ENCODE results near the gene FUS. TPM values are rescaled to one million over a fixed set of nuclear protein-coding genes. Genes with fewer than 3 reads are reported as not detected.

The FUS gene
- total RNA-seq, 1 experiment from 2014 or later, result 1,264 TPM

GRCh38 chr16:31187808-31188189, 7.9 kb downstream of the FUS start:
- H3K27me3 ChIP-seq (replicated peaks; ENCODE audit: insufficient read depth, low read depth, low read length, poor library complexity), result no peaks in the 10 kb centered on the region
- no peaks in the 10 kb centered on the region for H3K9me3 ChIP-seq (ENCODE audit: low read depth, low read length, poor library complexity, severe bottlenecking)
- no TSS peak for BruUV-seq (replicated peaks)
- peaks cover 15% of the 10 kb centered on the region for H3K4me1 ChIP-seq (ENCODE audit: insufficient read depth, low read length, poor library complexity, severe bottlenecking)
- peaks cover 100% of the 10 kb centered on the region for H3K36me3 ChIP-seq (ENCODE audit: insufficient read depth, low read length, poor library complexity, severe bottlenecking)
- no peak overlapping the region for H3K4me3 ChIP-seq (ENCODE audit: low read depth, low read length, poor library complexity, severe bottlenecking)
- POLR2A ChIA-PET (ENCODE audit: low non-redundant PET), result interaction anchor here (0.7 kb wide), 1 partner anchor 281 kb away, joined by 3 read pairs; no protein-coding TSS in a partner anchor
- no peak overlapping the region for H3K27ac ChIP-seq (ENCODE audit: low read depth, low read length, poor library complexity, severe bottlenecking)
- intact Hi-C loops (cut with micrococcal nuclease; ENCODE audit: unreplicated experiment), result no loop called here
- CTCF ChIA-PET, result no interaction called here
- TF ChIP-seq EZH2 (IDR thresholded peaks at IDR 0.05; ENCODE audit: borderline replicate concordance, low read depth, low read length, poor library complexity, severe bottlenecking) (no peak), CTCF (conservative IDR thresholded peaks at IDR 0.05; ENCODE audit: low read depth, low read length) (no peak)
- no peak for DNase-seq (ENCODE audit: low spot score)

- no peak for DNase-seq (ENCODE audit: low spot score)
- peaks cover 11% of the 10 kb centered on the region for H3K4me1 ChIP-seq (ENCODE audit: insufficient read depth, low read length, poor library complexity, severe bottlenecking)
- intact Hi-C loops (cut with micrococcal nuclease; ENCODE audit: unreplicated experiment), result no loop called here
- CTCF ChIA-PET, result no interaction called here
- no peak overlapping the region for H3K27ac ChIP-seq (ENCODE audit: low read depth, low read length, poor library complexity, severe bottlenecking)
- peaks cover 100% of the 10 kb centered on the region for H3K36me3 ChIP-seq (ENCODE audit: insufficient read depth, low read length, poor library complexity, severe bottlenecking)
- H3K27me3 ChIP-seq (replicated peaks; ENCODE audit: insufficient read depth, low read depth, low read length, poor library complexity), result no peaks in the 10 kb centered on the region
- POLR2A ChIA-PET (ENCODE audit: low non-redundant PET), result interaction anchor here (0.6 kb wide), 1 partner anchor 265 kb away, joined by 4 read pairs; no protein-coding TSS in a partner anchor
- H3K9me3 ChIP-seq (ENCODE audit: low read depth, low read length, poor library complexity, severe bottlenecking), result no peaks in the 10 kb centered on the region
- no TSS peak for BruUV-seq (replicated peaks)
- H3K4me3 ChIP-seq (ENCODE audit: low read depth, low read length, poor library complexity, severe bottlenecking), result no peak overlapping the region
- TF ChIP-seq CTCF (conservative IDR thresholded peaks at IDR 0.05; ENCODE audit: low read depth, low read length) (no peak), EZH2 (IDR thresholded peaks at IDR 0.05; ENCODE audit: borderline replicate concordance, low read depth, low read length, poor library complexity, severe bottlenecking) (no peak)
These were observed 8.8 kb downstream of the FUS start for GRCh38 chr16:31188450-31189411.

GRCh38 chr16:31189412-31189778, 9.5 kb downstream of the FUS start:
- Histone ChIP-seq H3K4me1 (ENCODE audit: insufficient read depth, low read length, poor library complexity, severe bottlenecking) (peaks cover 9% of the 10 kb centered on the region), H3K27ac (ENCODE audit: low read depth, low read length, poor library complexity, severe bottlenecking) (no peak overlapping the region), H3K36me3 (ENCODE audit: insufficient read depth, low read length, poor library complexity, severe bottlenecking) (peaks cover 100% of the 10 kb centered on the region), H3K27me3 (replicated peaks; ENCODE audit: insufficient read depth, low read depth, low read length, poor library complexity) (no peaks in the 10 kb centered on the region), H3K9me3 (ENCODE audit: low read depth, low read length, poor library complexity, severe bottlenecking) (no peaks in the 10 kb centered on the region), H3K4me3 (ENCODE audit: low read depth, low read length, poor library complexity, severe bottlenecking) (no peak overlapping the region)
- intact Hi-C loops (cut with micrococcal nuclease; ENCODE audit: unreplicated experiment), result no loop called here
- CTCF ChIA-PET, result no interaction called here
- TF ChIP-seq CTCF (conservative IDR thresholded peaks at IDR 0.05; ENCODE audit: low read depth, low read length), result no peak
- TF ChIP-seq EZH2 (IDR thresholded peaks at IDR 0.05; ENCODE audit: borderline replicate concordance, low read depth, low read length, poor library complexity, severe bottlenecking), result no peak
- no peak for DNase-seq (ENCODE audit: low spot score)
- POLR2A ChIA-PET (ENCODE audit: low non-redundant PET), result interaction anchor here (0.6 kb wide), 1 partner anchor 265 kb away, joined by 4 read pairs; no protein-coding TSS in a partner anchor
- BruUV-seq (replicated peaks), result no TSS peak

Measured in A673 (cell line).